HCT116 (cell line): ENCODE data around the gene EHMT1. TPM values are rescaled to one million over a fixed set of nuclear protein-coding genes. Genes with fewer than 3 reads are reported as not detected.

Experiments
- ATAC-seq: fragments of 200-7000 bp; cut with Tn5 transposase; 2 replicates; pipeline ENCODE4 v1.9.1; 2020; ENCODE audit warnings: mild to moderate bottlenecking, moderate library complexity
- BruUV-seq: library from RNA; stranded (reverse); fragments of 400-500 nt; replicated peaks from 2 replicates; lab custom pipeline; 2021; lab: Mats Ljungman, UMichigan
- CTCF ChIA-PET: fragments of 300-600 bp; sonication (Branson Sonifier 250); formaldehyde crosslinking; loops from one replicate; lab custom pipeline; 2021; ENCODE audit warnings: antibody characterized with exemption; lab: Charles Lee
- POLR2A ChIA-PET: fragments of 300-600, 350-600 bp; sonication (Branson Sonifier 250); formaldehyde crosslinking; loops from one replicate; lab custom pipeline; 2021; ENCODE audit warnings: antibody characterized with exemption; lab: Charles Lee
- RAD21 ChIA-PET, 2 experiments: fragments of 300-600 bp; sonication (Branson Sonifier 250); formaldehyde crosslinking; loops; one replicate each; lab custom pipeline; 2023; ENCODE audit warnings: low total read pairs in 2 of 2; ENCODE audit not compliant: uncharacterized antibody in 2 of 2, unreplicated experiment in 2 of 2, low non-redundant PET in 1 of 2; lab: Charles Lee
- DNase-seq: peaks from one replicate; pipeline ENCODE4 v3.0.0-alpha.2; 2010; ENCODE audit warnings: low read depth, low spot score
- H2AFZ ChIP-seq: fragments of 200-600 bp; shearing (Covaris generic), sonication (generic); 2 replicates; pipeline ENCODE4 v1.6.1; 2017; ENCODE audit warnings: low read depth, mixed run types, mixed read lengths, antibody characterized with exemption, low read length; ENCODE audit not compliant: poor library complexity, severe bottlenecking
- H3K27ac ChIP-seq: 2 replicates; pipeline ENCODE4 v1.5.1; 2012; ENCODE audit warnings: low read depth, low read length
- H3K27me3 ChIP-seq: fragments of 200-600 bp; sonication (generic); 2 replicates; pipeline ENCODE4 v1.6.1; 2016; ENCODE audit warnings: mixed run types, low read length, mixed read lengths; ENCODE audit not compliant: insufficient read depth
- H3K36me3 ChIP-seq, 2 experiments: fragments of 200-500 bp in 1 of 2; fragments of 200-600 bp in 1 of 2; sonication (Bioruptor generic) in 1 of 2; sonication (generic) in 1 of 2; 2 replicates each; pipeline versions ENCODE4 v1.5.1 to v1.6.1; 2014 to 2016; ENCODE audit warnings: low read length in 2 of 2, inconsistent platforms in 1 of 2, mixed read lengths in 1 of 2, mixed run types in 1 of 2; ENCODE audit not compliant: insufficient read depth in 2 of 2, control insufficient read depth in 1 of 2
- H3K4me1 ChIP-seq, 2 experiments: fragments of 200-600 bp in 1 of 2; sonication (generic) in 1 of 2; 2 replicates each; pipeline versions ENCODE4 v1.5.1 to v1.6.1; 2012 to 2017; ENCODE audit warnings: low read length in 2 of 2, inconsistent platforms in 1 of 2, mild to moderate bottlenecking in 1 of 2, mixed read lengths in 1 of 2, mixed run types in 1 of 2, moderate library complexity in 1 of 2; ENCODE audit not compliant: insufficient read depth in 2 of 2, control insufficient read depth in 1 of 2
- H3K4me2 ChIP-seq: fragments of 200-600 bp; sonication (generic); 2 replicates; pipeline ENCODE4 v1.6.1; 2017; ENCODE audit warnings: mixed run types, low read length, mixed read lengths
- H3K4me3 ChIP-seq, 2 experiments: fragments of 200-600 bp in 1 of 2; sonication (generic) in 1 of 2; replicated peaks in 1 of 2; 2 replicates each; pipeline ENCODE4 v1.5.1; 2011 to 2016; ENCODE audit warnings: low read length in 2 of 2, control low read depth in 1 of 2, low read depth in 1 of 2, mild to moderate bottlenecking in 1 of 2, mixed read lengths in 1 of 2, mixed run types in 1 of 2
- H3K79me2 ChIP-seq: fragments of 200-600 bp; sonication (generic); 2 replicates; pipeline ENCODE4 v1.6.1; 2017; ENCODE audit warnings: mild to moderate bottlenecking, mixed run types, low read length, moderate library complexity, mixed read lengths; ENCODE audit not compliant: insufficient read depth
- H3K9ac ChIP-seq: fragments of 200-600 bp; sonication (generic); 2 replicates; pipeline ENCODE4 v1.6.1; 2016; ENCODE audit warnings: low read length, mixed read lengths
- H3K9me2 ChIP-seq: fragments of 200-600 bp; sonication (generic), shearing (Covaris generic); 2 replicates; pipeline ENCODE4 v1.6.1; 2017; ENCODE audit warnings: mixed run types, mild to moderate bottlenecking, moderate library complexity; ENCODE audit not compliant: insufficient read depth
- H3K9me3 ChIP-seq, 2 experiments: fragments of 200-500 bp in 1 of 2; fragments of 200-600 bp in 1 of 2; sonication (Bioruptor generic) in 1 of 2; sonication (generic) in 1 of 2; 2 replicates each; pipeline ENCODE4 v1.6.1; 2014 to 2017; ENCODE audit warnings: low read length in 2 of 2, mixed read lengths in 2 of 2, inconsistent platforms in 1 of 2, low read depth in 1 of 2, mild to moderate bottlenecking in 1 of 2, mixed run types in 1 of 2, moderate library complexity in 1 of 2; ENCODE audit not compliant: control insufficient read depth in 1 of 2, insufficient read depth in 1 of 2
- H4K20me1 ChIP-seq: fragments of 200-600 bp; sonication (generic), shearing (Covaris generic); 2 replicates; pipeline ENCODE4 v1.6.1; 2017; ENCODE audit warnings: mixed run types, mild to moderate bottlenecking, moderate library complexity; ENCODE audit not compliant: insufficient read depth
- CBX3 ChIP-seq: IDR thresholded peaks from 2 replicates; pipeline ENCODE4 v1.6.1; 2012; ENCODE audit warnings: low read depth
- EZH2phosphoT487 ChIP-seq: fragments of 200-600 bp; IDR thresholded peaks from 2 replicates; pipeline ENCODE4 v1.6.1; 2018; ENCODE audit warnings: antibody characterized with exemption, borderline replicate concordance
- POLR2AphosphoS5 ChIP-seq: IDR thresholded peaks from 2 replicates; pipeline ENCODE4 v1.6.1; 2011; ENCODE audit warnings: mild to moderate bottlenecking, low read depth, low read length, moderate library complexity
- SIN3A ChIP-seq: IDR thresholded peaks from 2 replicates; pipeline ENCODE4 v1.6.1; 2012; ENCODE audit warnings: low read depth
- TCF7L2 ChIP-seq: IDR thresholded peaks from 2 replicates; pipeline ENCODE4 v1.7.0; 2011; ENCODE audit warnings: borderline replicate concordance, inconsistent platforms; ENCODE audit not compliant: insufficient read depth, insufficient read length; ENCODE audit errors: extremely low read depth
- intact Hi-C: fragments of 100-400 bp; cut with micrococcal nuclease; formaldehyde crosslinking; loops from 2 replicates; pipeline ENCODE4 v1.10.0; 2022
- total RNA-seq: library from RNA; stranded (reverse); gene quantifications from one replicate; pipeline ENCODE4 v1.2.1, GENCODE V29; 2021; ENCODE audit not compliant: unreplicated experiment
- TF ChIP-seq, protein P1 (sequence below): IDR thresholded peaks from 2 replicates; pipeline ENCODE4 v1.6.1; 2012
- TF ChIP-seq, protein P2 (sequence below): IDR thresholded peaks from 2 replicates; pipeline ENCODE4 v1.6.1; 2012; ENCODE audit warnings: low read depth
- TF ChIP-seq, protein P3 (sequence below): IDR thresholded peaks from 2 replicates; pipeline ENCODE4 v1.6.1; 2011; ENCODE audit warnings: mild to moderate bottlenecking, low read length, moderate library complexity; ENCODE audit not compliant: insufficient replicate concordance; ENCODE audit errors: extremely low read depth

The EHMT1 gene
- total RNA-seq, 1 experiment from 2014 or later = 86.1 TPM

DNA sequence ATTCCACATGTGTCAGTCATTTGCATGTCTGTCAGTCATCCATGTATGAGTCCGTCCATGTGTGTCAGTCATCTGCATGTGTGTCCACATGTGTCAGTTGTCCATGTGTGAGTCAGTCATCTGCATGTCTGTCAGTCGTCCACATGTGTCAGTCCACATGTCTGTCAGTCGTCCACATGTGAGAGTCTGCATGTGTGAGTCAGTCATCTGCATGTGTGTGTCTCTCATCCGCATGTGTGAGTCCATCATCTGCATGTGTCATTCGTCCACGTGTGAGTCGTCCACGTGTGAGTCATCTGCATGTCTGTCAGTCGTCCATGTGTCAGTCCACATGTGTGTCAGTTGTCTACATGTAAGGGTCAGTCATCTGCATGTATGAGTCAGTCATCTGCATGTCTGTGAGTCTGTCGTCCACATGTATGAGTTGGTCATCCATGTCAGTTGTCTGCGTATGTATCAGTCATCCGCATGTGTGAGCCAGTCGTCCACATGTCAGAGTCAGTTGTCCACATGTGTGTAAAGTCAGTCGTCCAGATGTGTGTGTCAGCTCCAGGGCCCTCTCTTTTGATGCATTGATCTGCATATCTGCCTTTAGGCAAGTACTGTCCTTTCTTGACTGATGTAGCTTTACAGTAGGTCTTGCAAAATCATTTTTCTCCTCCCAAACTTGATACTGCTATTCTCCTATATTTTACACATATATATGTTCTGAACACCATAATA is 186.3 kb downstream of the EHMT1 start:
- ChIA-PET POLR2A (no interaction called here), CTCF (no interaction called here), RAD21 (no interaction called here)
- Histone ChIP-seq H3K4me2 (no peak overlapping the region), H3K27me3 (no peaks in the 10 kb centered on the region), H3K9me3 (no peaks in the 10 kb centered on the region), H3K9ac (no peak overlapping the region), H2AFZ (no peak overlapping the region), H3K36me3 (peaks cover 4 to 18% of the 10 kb centered on the region in 2 experiments; a peak in 3 of 4 replicates), H3K4me1 (no peaks in the 10 kb centered on the region), H3K27ac (no peak overlapping the region), H3K79me2 (no peaks in the 10 kb centered on the region), H3K4me3 (no peak overlapping the region), H4K20me1 (0 out of 2 replicates have a peak, but pooled peaks cover 3% of the 10 kb centered on the region), H3K9me2 (no peaks in the 10 kb centered on the region)
- TF ChIP-seq, protein P1, sequence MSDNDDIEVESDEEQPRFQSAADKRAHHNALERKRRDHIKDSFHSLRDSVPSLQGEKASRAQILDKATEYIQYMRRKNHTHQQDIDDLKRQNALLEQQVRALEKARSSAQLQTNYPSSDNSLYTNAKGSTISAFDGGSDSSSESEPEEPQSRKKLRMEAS = no peak
- TF ChIP-seq EZH2phosphoT487 = no peak
- no peak for TF ChIP-seq POLR2AphosphoS5
- no peak for TF ChIP-seq CBX3
- TF ChIP-seq SIN3A = no peak
- TF ChIP-seq, protein P2, sequence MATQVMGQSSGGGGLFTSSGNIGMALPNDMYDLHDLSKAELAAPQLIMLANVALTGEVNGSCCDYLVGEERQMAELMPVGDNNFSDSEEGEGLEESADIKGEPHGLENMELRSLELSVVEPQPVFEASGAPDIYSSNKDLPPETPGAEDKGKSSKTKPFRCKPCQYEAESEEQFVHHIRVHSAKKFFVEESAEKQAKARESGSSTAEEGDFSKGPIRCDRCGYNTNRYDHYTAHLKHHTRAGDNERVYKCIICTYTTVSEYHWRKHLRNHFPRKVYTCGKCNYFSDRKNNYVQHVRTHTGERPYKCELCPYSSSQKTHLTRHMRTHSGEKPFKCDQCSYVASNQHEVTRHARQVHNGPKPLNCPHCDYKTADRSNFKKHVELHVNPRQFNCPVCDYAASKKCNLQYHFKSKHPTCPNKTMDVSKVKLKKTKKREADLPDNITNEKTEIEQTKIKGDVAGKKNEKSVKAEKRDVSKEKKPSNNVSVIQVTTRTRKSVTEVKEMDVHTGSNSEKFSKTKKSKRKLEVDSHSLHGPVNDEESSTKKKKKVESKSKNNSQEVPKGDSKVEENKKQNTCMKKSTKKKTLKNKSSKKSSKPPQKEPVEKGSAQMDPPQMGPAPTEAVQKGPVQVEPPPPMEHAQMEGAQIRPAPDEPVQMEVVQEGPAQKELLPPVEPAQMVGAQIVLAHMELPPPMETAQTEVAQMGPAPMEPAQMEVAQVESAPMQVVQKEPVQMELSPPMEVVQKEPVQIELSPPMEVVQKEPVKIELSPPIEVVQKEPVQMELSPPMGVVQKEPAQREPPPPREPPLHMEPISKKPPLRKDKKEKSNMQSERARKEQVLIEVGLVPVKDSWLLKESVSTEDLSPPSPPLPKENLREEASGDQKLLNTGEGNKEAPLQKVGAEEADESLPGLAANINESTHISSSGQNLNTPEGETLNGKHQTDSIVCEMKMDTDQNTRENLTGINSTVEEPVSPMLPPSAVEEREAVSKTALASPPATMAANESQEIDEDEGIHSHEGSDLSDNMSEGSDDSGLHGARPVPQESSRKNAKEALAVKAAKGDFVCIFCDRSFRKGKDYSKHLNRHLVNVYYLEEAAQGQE = no peak
- TF ChIP-seq TCF7L2 = no peak
- TF ChIP-seq, protein P3, sequence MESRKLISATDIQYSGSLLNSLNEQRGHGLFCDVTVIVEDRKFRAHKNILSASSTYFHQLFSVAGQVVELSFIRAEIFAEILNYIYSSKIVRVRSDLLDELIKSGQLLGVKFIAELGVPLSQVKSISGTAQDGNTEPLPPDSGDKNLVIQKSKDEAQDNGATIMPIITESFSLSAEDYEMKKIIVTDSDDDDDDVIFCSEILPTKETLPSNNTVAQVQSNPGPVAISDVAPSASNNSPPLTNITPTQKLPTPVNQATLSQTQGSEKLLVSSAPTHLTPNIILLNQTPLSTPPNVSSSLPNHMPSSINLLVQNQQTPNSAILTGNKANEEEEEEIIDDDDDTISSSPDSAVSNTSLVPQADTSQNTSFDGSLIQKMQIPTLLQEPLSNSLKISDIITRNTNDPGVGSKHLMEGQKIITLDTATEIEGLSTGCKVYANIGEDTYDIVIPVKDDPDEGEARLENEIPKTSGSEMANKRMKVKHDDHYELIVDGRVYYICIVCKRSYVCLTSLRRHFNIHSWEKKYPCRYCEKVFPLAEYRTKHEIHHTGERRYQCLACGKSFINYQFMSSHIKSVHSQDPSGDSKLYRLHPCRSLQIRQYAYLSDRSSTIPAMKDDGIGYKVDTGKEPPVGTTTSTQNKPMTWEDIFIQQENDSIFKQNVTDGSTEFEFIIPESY = no peak
- ATAC-seq (no peak), DNase-seq (no peak)
- no TSS peak for BruUV-seq
- intact Hi-C loops = no loop called here
